GM20000 (cell line): ENCODE measurements around the gene KDR.

Experiments used
- DNase-seq: peaks from one replicate; pipeline ENCODE4 v3.0.0; 2012; ENCODE audit warnings: low spot score
- CTCF ChIP-seq: IDR thresholded peaks from 2 replicates; pipeline ENCODE4 v1.5.1; 2012; ENCODE audit warnings: mild to moderate bottlenecking, control low read depth; ENCODE audit errors: extremely low read depth, missing control alignments

The KDR gene

GRCh38 chr4:55079451-55080173, 45.8 kb downstream of the KDR start:
- no peak for TF ChIP-seq CTCF
- DNase-seq, result no peak

GRCh38 chr4:55078987-55079386, 46.4 kb downstream of the KDR start:
- no peak for DNase-seq
- TF ChIP-seq CTCF, result no peak

GRCh38 chr4:55077577-55077976, 47.8 kb downstream of the KDR start:
- TF ChIP-seq CTCF, result no peak
- DNase-seq, result no peak

GRCh38 chr4:55075823-55076716, 49.3 kb downstream of the KDR start:
- no peak for DNase-seq
- no peak for TF ChIP-seq CTCF

- no peak for DNase-seq
- TF ChIP-seq CTCF, result no peak
Measured at GRCh38 chr4:55075376-55075775, 50.0 kb downstream of the KDR start.

GRCh38 chr4:55074386-55074785, 51.0 kb downstream of the KDR start:
- no peak for DNase-seq
- TF ChIP-seq CTCF, result no peak

GRCh38 chr4:55071951-55072350, 53.4 kb downstream of the KDR start:
- no peak for DNase-seq
- no peak for TF ChIP-seq CTCF
